ENCODE data around the gene N4BP2L2. TPM values are rescaled to one million over a fixed set of nuclear protein-coding genes. Genes with fewer than 3 reads are reported as not detected.

Gene N4BP2L2
- total and polyA plus RNA-seq, 9 of the 15 experiments (the other 6 are each of a cell fraction or from before 2014, with no cell fraction given), result 33.9 to 76.4 (median 48.7) TPM

DNA sequence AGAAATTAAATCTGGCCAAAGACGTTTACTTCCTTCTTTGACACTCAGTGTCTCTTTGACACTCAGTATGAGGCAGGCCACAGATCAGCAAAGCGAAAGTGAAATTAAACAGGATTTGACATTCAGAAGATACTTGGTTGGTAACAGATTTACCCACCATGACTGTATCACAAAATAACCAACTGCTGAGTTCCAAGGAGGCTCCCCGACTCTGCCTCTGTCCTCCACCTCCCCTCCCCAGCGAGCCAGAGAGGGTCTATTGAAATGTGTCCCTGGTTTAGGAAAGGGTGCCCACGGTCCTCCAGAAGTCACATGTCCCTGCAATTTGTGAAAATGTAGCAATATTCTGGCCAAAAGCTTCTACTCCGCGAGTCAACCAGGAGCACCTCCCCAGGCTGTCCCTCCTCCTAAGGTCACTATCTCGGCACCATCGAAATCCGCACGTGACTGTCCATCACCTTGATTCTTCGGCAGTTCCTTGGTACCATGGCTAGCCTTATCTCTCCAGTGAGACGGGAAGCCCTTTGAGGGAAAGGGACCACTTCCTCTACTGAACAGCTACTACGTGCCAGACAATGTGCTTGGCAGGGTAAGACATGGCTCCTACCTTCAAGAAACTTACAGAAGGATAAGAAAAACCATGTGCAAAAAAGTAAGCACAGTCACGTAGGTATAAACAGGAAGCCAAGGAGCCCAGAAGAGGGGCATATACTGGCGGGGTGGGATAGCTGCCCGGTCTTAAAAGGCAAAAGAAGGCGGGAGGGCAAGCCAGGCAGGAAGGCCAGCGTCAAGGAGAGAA is 112.2 kb downstream of the N4BP2L2 start:
- Histone ChIP-seq H3K4me2 (ENCODE audit: insufficient read depth, low read length) (no peak overlapping the region), H3K4me3 (no peak overlapping the region), H3K9me1 (ENCODE audit: control insufficient read depth, insufficient read depth, low read length) (no peaks in the 10 kb centered on the region), H3K27me3 (ENCODE audit: control insufficient read depth in 2 of 2, insufficient read depth in 2 of 2, low read length in 2 of 2) (no peaks in the 10 kb centered on the region), H2AFZ (ENCODE audit: low read depth, low read length) (no peak overlapping the region), H3K27ac (ENCODE audit: extremely low read depth, low read depth, low read length) (no peak overlapping the region), H3K79me2 (ENCODE audit: control insufficient read depth, insufficient read depth, low read length) (no peaks in the 10 kb centered on the region), H3K9me3 (replicated peaks; ENCODE audit: control insufficient read depth, insufficient read depth, low read depth, low read length) (no peaks in the 10 kb centered on the region; the same call in none of the 2 replicates), H3K36me3 (ENCODE audit: control insufficient read depth, insufficient read depth, low read length) (no peaks in the 10 kb centered on the region), H4K20me1 (replicated peaks; ENCODE audit: control insufficient read depth, insufficient read depth, low read length) (no peaks in the 10 kb centered on the region), H3K4me1 (replicated peaks in 1 of 2; ENCODE audit: control insufficient read depth in 2 of 2, insufficient read depth in 2 of 2, low read length in 2 of 2) (peaks cover 0 to 6% of the 10 kb centered on the region in 2 experiments; a peak in 3 of 5 replicates), H3K9ac (ENCODE audit: insufficient read depth in 1 of 2, low read depth in 2 of 2, low read length in 2 of 2) (no peak overlapping the region)
- intact Hi-C loops (cut with micrococcal nuclease) (no loop called here), in situ Hi-C loops (cut with MboI) (no loop called here)
- ChIA-PET POLR2A (no interaction called here), CTCF (ENCODE audit: low intra/inter-chr PET ratio) (no interaction called here)
- ATAC-seq (no peak), FAIRE-seq (no peak), DNase-seq (ENCODE audit: extremely low read depth in 1 of 4, low spot score in 3 of 4) (no peak)
- 60% methylated on average over 8 of the region's 19 CpGs for WGBS (ENCODE audit: insufficient coverage, low coverage, missing lambda C conversion rate)
- BruUV-seq (replicated peaks), result no TSS peak
- no peak for TF ChIP-seq BHLHE40 (IDR thresholded peaks at IDR 0.05; ENCODE audit: low read length)

DNA sequence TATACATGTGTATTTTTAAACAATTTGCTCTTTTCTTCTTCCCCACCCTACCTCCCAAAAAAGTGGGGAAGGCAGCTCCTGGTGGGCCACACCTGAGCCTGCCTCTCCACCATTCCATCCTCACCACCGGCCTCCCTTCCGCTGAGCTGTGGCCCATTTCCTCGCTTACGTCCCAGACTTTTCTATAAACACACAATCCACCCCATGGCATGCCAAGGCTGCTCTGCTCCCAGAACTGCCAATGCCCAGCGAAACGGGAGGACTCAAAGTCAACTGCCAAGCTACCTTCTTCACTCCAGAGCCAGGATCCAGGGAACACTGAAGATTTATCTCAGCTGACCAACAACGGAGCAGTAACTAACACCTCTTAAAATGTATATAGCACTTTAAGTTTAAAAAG is 113.4 kb downstream of the N4BP2L2 start:
- no peaks in the 10 kb centered on the region for H3K27me3 ChIP-seq (ENCODE audit: control insufficient read depth in 2 of 2, insufficient read depth in 2 of 2, low read length in 2 of 2)
- POLR2A ChIA-PET, result no interaction called here
- CTCF ChIA-PET (ENCODE audit: low intra/inter-chr PET ratio), result no interaction called here
- H3K27ac ChIP-seq (ENCODE audit: extremely low read depth, low read depth, low read length), result no peak overlapping the region
- no peak overlapping the region for H3K4me3 ChIP-seq
- 66% methylated on average over 3 of the region's 7 CpGs for WGBS (ENCODE audit: insufficient coverage, low coverage, missing lambda C conversion rate)
- no peak overlapping the region for H2AFZ ChIP-seq (ENCODE audit: low read depth, low read length)
- no peaks in the 10 kb centered on the region for H3K9me1 ChIP-seq (ENCODE audit: control insufficient read depth, insufficient read depth, low read length)
- FAIRE-seq, result no peak
- DNase-seq (ENCODE audit: extremely low read depth in 1 of 4, low spot score in 3 of 4), result no peak
- no peaks in the 10 kb centered on the region for H3K79me2 ChIP-seq (ENCODE audit: control insufficient read depth, insufficient read depth, low read length)
- H4K20me1 ChIP-seq (replicated peaks; ENCODE audit: control insufficient read depth, insufficient read depth, low read length), result no peaks in the 10 kb centered on the region
- no peaks in the 10 kb centered on the region for H3K36me3 ChIP-seq (ENCODE audit: control insufficient read depth, insufficient read depth, low read length)
- intact Hi-C loops (cut with micrococcal nuclease) (no loop called here), in situ Hi-C loops (cut with MboI) (no loop called here)
- H3K9me3 ChIP-seq (replicated peaks; ENCODE audit: control insufficient read depth, insufficient read depth, low read depth, low read length), result no peaks in the 10 kb centered on the region; the same call in none of the 2 replicates
- no peak for ATAC-seq
- BruUV-seq (replicated peaks), result no TSS peak
- no peak overlapping the region for H3K9ac ChIP-seq (ENCODE audit: insufficient read depth in 1 of 2, low read depth in 2 of 2, low read length in 2 of 2)
- no peak overlapping the region for H3K4me2 ChIP-seq (ENCODE audit: insufficient read depth, low read length)
- H3K4me1 ChIP-seq (replicated peaks in 1 of 2; ENCODE audit: control insufficient read depth in 2 of 2, insufficient read depth in 2 of 2, low read length in 2 of 2), result peaks cover 0 to 6% of the 10 kb centered on the region in 2 experiments; a peak in 3 of 5 replicates
- no peak for TF ChIP-seq CHD2 (IDR thresholded peaks at IDR 0.05; ENCODE audit: low read depth, low read length)
- TF ChIP-seq, protein P1, sequence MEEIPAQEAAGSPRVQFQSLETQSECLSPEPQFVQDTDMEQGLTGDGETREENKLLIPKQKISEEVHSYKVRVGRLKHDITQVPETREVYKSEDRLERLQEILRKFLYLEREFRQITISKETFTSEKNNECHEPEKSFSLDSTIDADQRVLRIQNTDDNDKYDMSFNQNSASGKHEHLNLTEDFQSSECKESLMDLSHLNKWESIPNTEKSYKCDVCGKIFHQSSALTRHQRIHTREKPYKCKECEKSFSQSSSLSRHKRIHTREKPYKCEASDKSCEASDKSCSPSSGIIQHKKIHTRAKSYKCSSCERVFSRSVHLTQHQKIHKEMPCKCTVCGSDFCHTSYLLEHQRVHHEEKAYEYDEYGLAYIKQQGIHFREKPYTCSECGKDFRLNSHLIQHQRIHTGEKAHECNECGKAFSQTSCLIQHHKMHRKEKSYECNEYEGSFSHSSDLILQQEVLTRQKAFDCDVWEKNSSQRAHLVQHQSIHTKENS (CRISPR knock-in tag; IDR thresholded peaks at IDR 0.05), result no peak
- no peak for TF ChIP-seq NR1H2 (CRISPR knock-in tag; IDR thresholded peaks at IDR 0.05)
- TF ChIP-seq, protein P2, sequence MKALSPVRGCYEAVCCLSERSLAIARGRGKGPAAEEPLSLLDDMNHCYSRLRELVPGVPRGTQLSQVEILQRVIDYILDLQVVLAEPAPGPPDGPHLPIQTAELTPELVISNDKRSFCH (CRISPR knock-in tag; IDR thresholded peaks at IDR 0.05), result no peak
- TF ChIP-seq, protein P2 (tag; IDR thresholded peaks at IDR 0.05), result no peak
- no peak for TF ChIP-seq ZNF277 (CRISPR knock-in tag; IDR thresholded peaks at IDR 0.05; ENCODE audit: borderline replicate concordance)
- TF ChIP-seq POLR2AphosphoS2 (IDR thresholded peaks at IDR 0.05; ENCODE audit: low read length), result no peak
